Activated T-cell treated with anti-CD3 and anti-CD28 coated beads for 24 hours (primary cell): ENCODE data around the gene FGA.
"Not testable (repeated sequence)": the region's sequence is repeated elsewhere in the genome, so short reads cannot be mapped to it uniquely, and the experiment has no call there.

Source experiments
- DNase-seq: peaks from one replicate; pipeline ENCODE4 v3.0.0-alpha.2; 2020; ENCODE audit warnings: low read depth

Gene FGA

GRCh38 chr4:154606728-154607723 is 16.5 kb upstream of the FGA start:
- DNase-seq: no peak

- DNase-seq: no peak
These were observed 14.2 kb upstream of the FGA start for GRCh38 chr4:154604696-154605200.

- no peak for DNase-seq
These were observed 12.7 kb upstream of the FGA start for GRCh38 chr4:154603033-154603943.

- DNase-seq: no peak
These were observed 12.0 kb upstream of the FGA start for GRCh38 chr4:154602404-154603020.

- no peak for DNase-seq
These were observed 7.5 kb upstream of the FGA start for GRCh38 chr4:154597798-154598774.

GRCh38 chr4:154597281-154597680 is 6.7 kb upstream of the FGA start:
- DNase-seq: not testable (repeated sequence)

- no peak for DNase-seq
These were observed 5.3 kb upstream of the FGA start for GRCh38 chr4:154595807-154596206.

- not testable (repeated sequence) for DNase-seq
These were observed 3.8 kb upstream of the FGA start for GRCh38 chr4:154594343-154594742.

GRCh38 chr4:154593868-154594267 is 3.3 kb upstream of the FGA start:
- DNase-seq: no peak

GRCh38 chr4:154591890-154592289 is 1.3 kb upstream of the FGA start:
- no peak for DNase-seq

- no peak for DNase-seq
These were observed 995 bp downstream of the FGA start for GRCh38 chr4:154589296-154590197.

GRCh38 chr4:154588198-154588597 is 2.3 kb downstream of the FGA start:
- no peak for DNase-seq

- DNase-seq: no peak
These were observed 4.1 kb downstream of the FGA start for GRCh38 chr4:154586296-154587033.

GRCh38 chr4:154585369-154586018 is 5.0 kb downstream of the FGA start:
- DNase-seq: no peak

- no peak for DNase-seq
These were observed 6.3 kb downstream of the FGA start for GRCh38 chr4:154584259-154584658.

GRCh38 chr4:154583677-154584076 is 6.9 kb downstream of the FGA start:
- DNase-seq: no peak

- no peak for DNase-seq
These were observed 7.3 kb downstream of the FGA start for GRCh38 chr4:154583230-154583629.

GRCh38 chr4:154582723-154583122 is 7.8 kb downstream of the FGA start:
- DNase-seq: no peak
